Measurements from ENCODE around the gene CHRM2. TPM values are rescaled to one million over a fixed set of nuclear protein-coding genes. Genes with fewer than 3 reads are reported as not detected.

CHRM2 gene
- total RNA-seq, 1 donor from 2014 or later: not detected

GRCh38 chr7:137026176-137026500, 157.7 kb downstream of the CHRM2 start:
- H3K27me3 Mint-ChIP-seq (ENCODE audit: insufficient read depth, low read depth): no peaks in the 10 kb centered on the region
- no peak overlapping the region for H3K27ac Mint-ChIP-seq
- no peak overlapping the region for H3K27ac ChIP-seq
- no peaks in the 10 kb centered on the region for H3K9me3 ChIP-seq (ENCODE audit: low read depth)
- no peaks in the 10 kb centered on the region for H3K79me2 ChIP-seq (ENCODE audit: low read depth)
- TF ChIP-seq EZH2 (IDR thresholded peaks at IDR 0.05) (no peak), CTCF (IDR thresholded peaks at IDR 0.05) (no peak), EZH2phosphoT487 (IDR thresholded peaks at IDR 0.05) (no peak)
- H3K9ac ChIP-seq: no peak overlapping the region
- no peak overlapping the region for H2AFZ ChIP-seq (replicated peaks)
- DNase-seq (ENCODE audit: low spot score): no peak
- H3K36me3 ChIP-seq: no peaks in the 10 kb centered on the region
- no peaks in the 10 kb centered on the region for H3K4me1 ChIP-seq
- H3K4me3 ChIP-seq: no peak overlapping the region
- H3K9me3 Mint-ChIP-seq: no peaks in the 10 kb centered on the region
- H3F3A ChIP-seq (ENCODE audit: low read depth): no peaks in the 10 kb centered on the region
- no peak overlapping the region for H3K4me3 Mint-ChIP-seq
- H3K4me2 ChIP-seq: no peak overlapping the region
- no peaks in the 10 kb centered on the region for H3K36me3 Mint-ChIP-seq
- no peaks in the 10 kb centered on the region for H4K20me1 ChIP-seq (ENCODE audit: low read depth)
- no peaks in the 10 kb centered on the region for H3K4me1 Mint-ChIP-seq
- no peaks in the 10 kb centered on the region for H3K27me3 ChIP-seq

GRCh38 chr7:137032436-137032835, 164.0 kb downstream of the CHRM2 start:
- TF ChIP-seq EZH2 (IDR thresholded peaks at IDR 0.05) (no peak), EZH2phosphoT487 (IDR thresholded peaks at IDR 0.05) (no peak), CTCF (IDR thresholded peaks at IDR 0.05) (no peak)
- H3K4me3 Mint-ChIP-seq: no peak overlapping the region

GRCh38 chr7:137036768-137037167, 168.3 kb downstream of the CHRM2 start:
- Histone ChIP-seq H3K27ac (no peak overlapping the region), H4K20me1 (ENCODE audit: low read depth) (no peaks in the 10 kb centered on the region), H3K9ac (no peak overlapping the region), H3F3A (ENCODE audit: low read depth) (no peaks in the 10 kb centered on the region), H3K36me3 (no peaks in the 10 kb centered on the region), H3K79me2 (ENCODE audit: low read depth) (no peaks in the 10 kb centered on the region), H3K4me3 (no peak overlapping the region), H3K27me3 (no peaks in the 10 kb centered on the region), H2AFZ (replicated peaks) (no peak overlapping the region), H3K4me1 (no peaks in the 10 kb centered on the region), H3K4me2 (no peak overlapping the region), H3K9me3 (ENCODE audit: low read depth) (no peaks in the 10 kb centered on the region)
- Mint-ChIP-seq H3K27ac (no peak overlapping the region), H3K4me3 (no peak overlapping the region), H3K9me3 (peaks cover 2% of the 10 kb centered on the region), H3K36me3 (no peaks in the 10 kb centered on the region), H3K4me1 (peaks cover 3% of the 10 kb centered on the region), H3K27me3 (ENCODE audit: insufficient read depth, low read depth) (no peaks in the 10 kb centered on the region)
- no peak for DNase-seq (ENCODE audit: low spot score)
- no peak for TF ChIP-seq CTCF (IDR thresholded peaks at IDR 0.05)
- TF ChIP-seq EZH2 (IDR thresholded peaks at IDR 0.05): no peak
- TF ChIP-seq EZH2phosphoT487 (IDR thresholded peaks at IDR 0.05): no peak

More at GRCh38 chr7:137032436-137032835, 164.0 kb downstream of the CHRM2 start:
- Histone ChIP-seq H4K20me1 (ENCODE audit: low read depth) (no peaks in the 10 kb centered on the region), H3K36me3 (no peaks in the 10 kb centered on the region), H2AFZ (replicated peaks) (no peak overlapping the region), H3K4me2 (no peak overlapping the region), H3K9me3 (ENCODE audit: low read depth) (no peaks in the 10 kb centered on the region), H3K27me3 (no peaks in the 10 kb centered on the region), H3K4me3 (no peak overlapping the region), H3K9ac (no peak overlapping the region), H3K4me1 (no peaks in the 10 kb centered on the region), H3K27ac (no peak overlapping the region), H3K79me2 (ENCODE audit: low read depth) (no peaks in the 10 kb centered on the region), H3F3A (ENCODE audit: low read depth) (no peaks in the 10 kb centered on the region)
- H3K36me3 Mint-ChIP-seq: no peaks in the 10 kb centered on the region
- DNase-seq (ENCODE audit: low spot score): no peak
- no peaks in the 10 kb centered on the region for H3K27me3 Mint-ChIP-seq (ENCODE audit: insufficient read depth, low read depth)
- peaks cover 2% of the 10 kb centered on the region for H3K9me3 Mint-ChIP-seq
- H3K27ac Mint-ChIP-seq: no peak overlapping the region
- no peaks in the 10 kb centered on the region for H3K4me1 Mint-ChIP-seq

GRCh38 chr7:137038706-137039105, 170.3 kb downstream of the CHRM2 start:
- Mint-ChIP-seq H3K36me3 (no peaks in the 10 kb centered on the region), H3K4me3 (no peak overlapping the region), H3K27me3 (ENCODE audit: insufficient read depth, low read depth) (no peaks in the 10 kb centered on the region), H3K9me3 (peaks cover 2% of the 10 kb centered on the region), H3K4me1 (peaks cover 3% of the 10 kb centered on the region), H3K27ac (no peak overlapping the region)
- H3F3A ChIP-seq (ENCODE audit: low read depth): no peaks in the 10 kb centered on the region
- H4K20me1 ChIP-seq (ENCODE audit: low read depth): no peaks in the 10 kb centered on the region
- no peak overlapping the region for H3K9ac ChIP-seq
- H3K9me3 ChIP-seq (ENCODE audit: low read depth): no peaks in the 10 kb centered on the region
- no peak overlapping the region for H3K4me3 ChIP-seq
- TF ChIP-seq EZH2phosphoT487 (IDR thresholded peaks at IDR 0.05) (no peak), CTCF (IDR thresholded peaks at IDR 0.05) (no peak)
- no peaks in the 10 kb centered on the region for H3K79me2 ChIP-seq (ENCODE audit: low read depth)
- DNase-seq (ENCODE audit: low spot score): no peak
- H3K4me2 ChIP-seq: no peak overlapping the region
- no peaks in the 10 kb centered on the region for H3K4me1 ChIP-seq
- no peak overlapping the region for H3K27ac ChIP-seq
- H3K27me3 ChIP-seq: no peaks in the 10 kb centered on the region
- H3K36me3 ChIP-seq: no peaks in the 10 kb centered on the region
- H2AFZ ChIP-seq (replicated peaks): no peak overlapping the region
